Activated CD4-positive, CD25-positive, alpha-beta regulatory T cell (primary cell): Measurements from ENCODE around the gene PDE3B.
"Not testable (repeated sequence)": the region's sequence is repeated elsewhere in the genome, so short reads cannot be mapped to it uniquely, and the experiment has no call there.

Experiments
- DNase-seq, 4 experiments: peaks; one replicate each; lab custom pipeline; 2025; lab: John Stamatoyannopoulos, UW

The PDE3B gene

DNA sequence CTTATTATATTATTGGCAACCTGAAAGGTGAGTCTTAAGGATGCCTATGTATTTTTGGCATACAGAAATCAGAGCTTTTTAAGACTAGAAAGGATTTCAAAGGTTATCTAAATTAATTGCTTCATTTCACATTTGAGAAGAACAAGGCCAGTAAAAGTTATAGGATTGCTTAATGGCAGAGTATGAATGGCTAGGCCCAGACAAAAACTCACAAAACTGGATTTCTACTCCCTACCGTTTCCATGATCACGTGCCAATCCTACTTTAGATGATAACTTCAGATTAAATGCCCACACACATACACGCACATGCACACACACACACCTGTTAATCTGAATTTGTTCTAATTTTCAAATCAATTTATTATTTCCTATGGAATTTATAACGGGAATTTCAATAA is 1.8 kb upstream of the PDE3B start:
- no peak for DNase-seq

- no peak for DNase-seq
Observed at GRCh38 chr11:14642453-14642852, 1.2 kb upstream of the PDE3B start.

GRCh38 chr11:14642873-14643696 is 519 bp upstream of the PDE3B start:
- DNase-seq: no peak

DNA sequence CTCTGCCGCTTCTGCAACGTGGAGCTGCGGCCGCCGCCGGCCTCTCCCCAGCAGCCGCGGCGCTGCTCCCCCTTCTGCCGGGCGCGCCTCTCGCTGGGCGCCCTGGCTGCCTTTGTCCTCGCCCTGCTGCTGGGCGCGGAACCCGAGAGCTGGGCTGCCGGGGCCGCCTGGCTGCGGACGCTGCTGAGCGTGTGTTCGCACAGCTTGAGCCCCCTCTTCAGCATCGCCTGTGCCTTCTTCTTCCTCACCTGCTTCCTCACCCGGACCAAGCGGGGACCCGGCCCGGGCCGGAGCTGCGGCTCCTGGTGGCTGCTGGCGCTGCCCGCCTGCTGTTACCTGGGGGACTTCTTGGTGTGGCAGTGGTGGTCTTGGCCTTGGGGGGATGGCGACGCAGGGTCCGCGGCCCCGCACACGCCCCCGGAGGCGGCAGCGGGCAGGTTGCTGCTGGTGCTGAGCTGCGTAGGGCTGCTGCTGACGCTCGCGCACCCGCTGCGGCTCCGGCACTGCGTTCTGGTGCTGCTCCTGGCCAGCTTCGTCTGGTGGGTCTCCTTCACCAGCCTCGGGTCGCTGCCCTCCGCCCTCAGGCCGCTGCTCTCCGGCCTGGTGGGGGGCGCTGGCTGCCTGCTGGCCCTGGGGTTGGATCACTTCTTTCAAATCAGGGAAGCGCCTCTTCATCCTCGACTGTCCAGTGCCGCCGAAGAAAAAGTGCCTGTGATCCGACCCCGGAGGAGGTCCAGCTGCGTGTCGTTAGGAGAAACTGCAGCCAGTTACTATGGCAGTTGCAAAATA is 816 bp downstream of the PDE3B start:
- peak; percentile 22 to 54 (median 30) for DNase-seq

DNA sequence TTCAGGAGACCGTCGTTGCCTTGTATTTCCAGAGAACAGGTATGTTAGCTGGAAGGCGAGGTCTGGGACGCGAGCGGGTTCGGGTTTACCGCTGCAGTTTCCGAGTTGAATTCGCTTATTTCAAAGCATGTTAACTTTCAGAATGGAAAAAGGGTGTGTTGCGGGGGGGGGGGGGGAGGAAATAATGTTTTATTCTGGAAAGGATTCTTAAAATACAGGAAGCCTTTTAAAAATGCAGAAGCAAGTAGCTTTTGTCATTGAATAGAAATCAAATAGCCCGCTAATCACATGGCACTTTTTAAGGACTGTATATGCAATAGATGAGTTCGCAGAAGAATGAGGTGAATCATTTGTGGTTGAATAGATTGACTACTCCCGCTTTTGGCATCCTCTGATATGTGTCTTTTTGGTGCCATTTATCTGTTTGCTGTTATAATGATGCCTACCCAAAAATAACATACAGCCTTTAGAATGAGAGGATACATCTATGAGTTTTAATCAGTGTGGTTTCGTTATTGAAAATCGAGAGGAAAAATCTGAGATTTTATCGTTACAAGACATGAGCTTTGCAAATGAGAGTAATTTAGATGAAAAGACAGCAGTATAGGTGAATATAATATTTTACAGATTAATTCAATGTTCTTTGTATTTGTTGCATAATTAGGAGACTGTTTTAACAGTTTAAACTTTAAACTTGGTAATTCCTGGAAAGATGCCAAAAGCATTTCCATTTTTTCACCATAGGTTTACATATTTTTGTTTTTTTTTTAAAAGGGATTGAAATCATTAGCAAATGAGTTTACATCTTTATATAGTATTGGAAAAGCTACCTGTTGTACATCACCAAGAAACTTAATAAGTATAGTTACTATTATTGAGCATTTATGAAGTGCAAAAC is 1.7 kb downstream of the PDE3B start:
- no peak for DNase-seq

DNA sequence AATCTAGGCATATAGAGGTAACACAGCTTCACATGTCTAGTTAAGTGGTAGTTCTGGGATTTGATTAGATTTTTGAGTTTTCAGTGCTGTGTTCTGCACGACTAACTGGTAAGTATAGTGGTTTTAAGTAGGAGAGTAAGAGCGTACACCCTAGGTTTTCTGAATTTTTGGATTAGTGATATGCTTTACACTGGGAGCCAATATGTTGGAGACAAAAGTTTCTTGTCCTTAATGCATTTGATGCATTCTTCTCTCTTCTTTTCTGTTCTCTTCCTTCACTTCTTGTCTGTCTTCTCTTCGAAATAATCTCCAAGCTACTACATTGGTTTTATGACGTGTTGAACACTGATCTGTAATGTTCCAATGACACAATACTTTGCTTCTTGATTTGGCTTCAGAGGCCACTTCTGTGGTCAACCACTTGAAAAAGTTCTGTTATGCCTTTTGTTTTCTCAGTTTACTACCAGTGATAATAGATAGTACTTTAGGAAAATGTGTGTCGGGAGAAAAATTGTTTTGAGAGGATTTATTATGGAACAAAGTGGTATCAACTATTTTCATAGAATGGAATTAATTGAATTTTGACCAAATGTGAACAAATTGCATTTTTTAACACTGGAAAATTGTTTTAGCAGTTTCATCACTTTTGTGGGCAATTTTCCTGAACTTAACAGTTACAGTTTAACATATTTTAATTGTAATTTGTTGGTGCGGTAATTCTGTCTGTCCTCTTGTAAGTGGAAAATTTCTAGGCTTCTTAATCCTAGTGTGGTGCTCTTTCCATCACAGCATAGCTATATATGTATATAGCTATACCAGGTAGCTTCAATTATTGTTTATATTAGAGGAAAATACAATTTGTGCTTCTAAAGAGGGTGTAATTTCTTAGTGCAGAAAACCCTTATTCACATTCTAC is 2.6 kb downstream of the PDE3B start:
- DNase-seq: no peak

DNA sequence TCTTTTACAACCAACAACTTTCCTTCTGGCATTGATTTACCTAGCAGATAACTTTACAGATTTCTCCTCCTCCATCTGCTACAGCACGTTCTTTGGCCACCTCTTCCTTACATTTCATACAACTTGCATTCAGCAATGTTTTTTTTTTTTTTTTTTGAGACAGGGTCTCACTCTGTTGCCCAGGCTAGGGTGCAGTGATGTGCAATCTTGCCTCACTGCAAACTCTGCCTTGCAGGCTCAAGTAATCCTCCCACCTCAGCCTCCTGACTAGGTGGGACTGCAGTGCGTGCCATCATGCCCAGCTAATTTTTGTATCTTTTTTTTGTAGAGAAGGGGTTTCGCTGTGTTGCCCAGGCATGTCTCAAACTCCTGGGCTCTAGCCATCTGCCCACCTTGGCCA is 6.5 kb downstream of the PDE3B start:
- DNase-seq: no peak

- no peak for DNase-seq
Observed at GRCh38 chr11:14653090-14653489, 9.5 kb downstream of the PDE3B start.

DNA sequence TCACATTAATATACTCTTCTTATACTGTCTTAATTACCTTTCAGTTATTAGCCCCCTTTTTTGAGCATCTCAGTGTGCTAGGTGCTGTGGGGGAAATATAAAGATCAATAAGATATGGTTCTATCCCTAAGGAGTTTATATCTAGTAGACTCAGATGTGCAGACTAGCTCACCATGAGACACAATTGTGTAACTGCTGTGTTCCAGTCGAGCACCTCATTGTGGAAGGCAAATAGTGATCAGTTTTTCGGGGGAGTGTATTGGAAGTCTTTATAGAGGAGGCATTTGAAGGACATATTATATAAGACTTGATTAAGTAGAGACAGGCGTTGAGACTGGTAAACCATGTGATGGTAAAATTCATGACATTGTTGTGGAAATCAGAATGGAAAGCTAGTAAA is 11.8 kb downstream of the PDE3B start:
- no peak for DNase-seq

GRCh38 chr11:14656536-14657457 is 13.2 kb downstream of the PDE3B start:
- DNase-seq: no peak

GRCh38 chr11:14657841-14658240 is 14.2 kb downstream of the PDE3B start:
- no peak for DNase-seq

GRCh38 chr11:14664926-14665325 is 21.3 kb downstream of the PDE3B start:
- not testable (repeated sequence) for DNase-seq

DNA sequence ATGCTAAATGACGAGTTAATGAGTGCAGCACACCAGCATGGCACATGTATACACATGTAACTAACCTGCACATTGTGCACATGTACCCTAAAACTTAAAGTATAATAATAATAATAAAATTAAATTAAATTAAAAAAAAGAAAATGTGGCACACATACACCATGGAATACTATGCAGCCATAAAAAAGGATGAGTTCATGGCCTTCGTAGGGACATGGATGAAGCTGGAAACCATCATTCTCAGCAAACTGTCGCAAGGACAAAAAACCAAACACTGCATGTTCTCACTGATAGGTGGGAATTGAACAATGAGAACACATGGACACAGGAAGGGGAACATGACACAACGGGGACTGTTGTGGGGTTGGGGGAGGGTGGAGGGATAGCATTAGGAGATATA is 23.7 kb downstream of the PDE3B start:
- not testable (repeated sequence) for DNase-seq

DNA sequence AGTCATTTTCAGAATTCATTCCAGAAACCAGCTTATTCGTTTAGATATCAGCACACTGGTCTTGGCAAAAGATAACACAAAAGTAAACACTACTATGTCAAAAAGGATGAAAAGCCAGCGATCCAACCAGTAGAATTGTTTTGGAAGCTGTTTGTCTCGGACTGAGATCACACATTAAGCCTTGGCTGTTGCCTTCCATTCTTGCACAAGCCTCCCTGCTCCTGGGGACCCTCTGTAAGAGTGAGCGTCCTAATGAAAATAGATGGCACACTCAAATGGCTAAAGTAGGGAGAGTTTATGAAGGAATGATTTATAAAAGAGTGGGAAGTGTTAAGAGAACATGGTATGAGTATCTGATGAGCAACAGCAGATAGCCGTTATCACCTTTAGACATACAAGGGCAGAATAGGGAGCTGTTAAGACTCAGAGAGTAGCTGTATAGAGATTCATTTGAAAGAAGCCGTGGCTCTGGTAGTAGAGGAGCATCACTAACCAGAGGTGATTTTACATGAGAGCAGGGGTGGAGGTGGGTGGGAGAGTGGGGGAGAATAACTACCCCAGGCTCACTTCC is 25.2 kb downstream of the PDE3B start:
- DNase-seq: no peak

DNA sequence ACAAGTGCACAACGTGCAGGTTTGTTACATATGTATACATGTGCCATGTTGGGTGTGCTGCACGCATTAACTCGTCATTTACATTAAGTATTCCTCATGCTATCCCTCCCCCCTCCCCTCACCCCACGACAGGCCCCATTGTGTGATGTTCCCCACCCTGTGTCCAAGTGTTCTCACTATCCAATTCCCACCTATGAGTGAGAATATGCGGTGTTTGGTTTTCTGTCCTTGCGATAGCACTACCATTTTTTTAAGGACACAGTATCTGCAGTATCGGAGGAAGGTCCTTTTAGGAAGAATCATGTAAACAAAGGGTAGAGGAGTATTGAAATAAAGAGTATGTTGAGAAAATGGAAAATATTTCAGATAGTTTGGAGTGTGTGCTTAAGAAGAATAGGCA is 25.9 kb downstream of the PDE3B start:
- DNase-seq: no peak

DNA sequence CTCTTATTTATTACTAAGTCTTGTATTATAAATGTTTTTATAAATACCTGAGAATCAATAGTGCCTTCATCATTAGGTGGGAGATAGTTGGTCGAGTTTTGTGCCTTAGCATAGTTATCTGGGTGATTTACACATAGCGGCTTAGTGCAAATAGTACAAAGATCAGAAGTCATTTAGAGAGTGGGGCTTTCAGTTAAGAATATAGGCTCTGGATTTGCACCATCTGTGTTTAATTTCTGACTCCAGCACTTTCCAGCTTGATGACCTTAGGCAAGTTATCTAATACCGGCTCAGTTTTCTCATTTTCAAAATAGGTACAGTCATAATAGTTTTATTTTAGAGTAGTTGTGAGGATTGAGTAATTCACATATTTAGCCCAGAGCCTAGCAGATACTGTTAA is 26.4 kb downstream of the PDE3B start:
- DNase-seq: no peak

GRCh38 chr11:14672635-14673034 is 29.0 kb downstream of the PDE3B start:
- no peak for DNase-seq

DNA sequence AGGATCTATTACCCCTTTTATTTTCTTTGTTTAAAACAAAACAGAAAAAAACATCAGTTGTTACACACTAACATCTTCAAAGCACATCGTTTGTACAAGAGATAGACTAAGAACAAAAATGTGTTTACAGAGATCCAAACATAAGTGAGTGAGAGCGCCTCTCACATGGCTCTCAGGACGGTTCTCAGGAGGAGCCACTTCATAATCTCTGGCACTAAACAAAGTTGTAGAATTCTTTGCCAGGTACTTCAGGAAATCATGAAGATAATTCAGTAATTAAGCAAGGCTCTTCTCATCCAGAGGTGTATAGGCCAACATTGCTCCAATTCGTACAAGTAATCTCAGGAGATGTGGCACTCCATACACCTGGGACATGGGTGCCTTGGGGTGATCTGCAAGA is 29.8 kb downstream of the PDE3B start:
- DNase-seq: no peak

DNA sequence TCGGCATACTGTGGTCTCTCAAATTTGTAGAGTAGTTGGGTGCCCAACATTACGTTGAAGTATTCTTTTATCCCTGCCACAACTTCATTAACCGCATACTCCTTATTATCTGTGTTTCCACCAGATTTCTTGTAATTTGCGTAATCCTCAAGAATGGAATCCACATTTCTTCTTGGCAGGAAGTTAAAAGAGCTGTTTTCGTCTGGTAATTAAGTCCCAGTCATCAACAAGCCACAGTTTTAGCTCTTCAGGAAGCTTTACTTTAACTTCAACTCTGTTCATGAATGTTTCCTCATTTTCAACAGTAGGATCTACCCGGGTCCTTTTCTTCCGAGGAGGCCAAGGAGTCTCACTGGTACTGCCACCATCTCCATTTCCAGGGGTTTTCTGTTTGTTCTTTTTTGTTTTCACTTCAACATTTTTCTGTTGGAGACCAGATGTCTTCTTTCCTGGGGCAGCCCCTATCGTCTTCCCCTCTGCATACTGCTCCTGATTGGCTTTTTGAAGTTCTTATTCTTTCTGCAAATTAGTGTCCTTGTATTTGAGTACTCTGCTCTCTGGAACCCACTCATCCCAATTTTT is 30.3 kb downstream of the PDE3B start:
- DNase-seq: no peak
